Glutamatergic neuron (in vitro differentiated cells): ENCODE results near the gene ZNF423. TPM values are rescaled to one million over a fixed set of nuclear protein-coding genes. Genes with fewer than 3 reads are reported as not detected.

Source experiments
- DNase-seq: peaks from one replicate; pipeline ENCODE4 v3.0.0; 2022
- H3K27ac Mint-ChIP-seq: one replicate; pipeline ENCODE4 v1.8.0; 2020; ENCODE audit warnings: mild to moderate bottlenecking, mixed read lengths, inconsistent platforms; ENCODE audit not compliant: unreplicated experiment
- H3K27me3 Mint-ChIP-seq: one replicate; pipeline ENCODE4 v1.8.0; 2020; ENCODE audit warnings: mild to moderate bottlenecking, moderate library complexity, mixed read lengths, inconsistent platforms; ENCODE audit not compliant: unreplicated experiment
- H3K36me3 Mint-ChIP-seq: one replicate; pipeline ENCODE4 v1.8.0; 2020; ENCODE audit warnings: mild to moderate bottlenecking, mixed read lengths, inconsistent platforms; ENCODE audit not compliant: unreplicated experiment
- H3K4me1 Mint-ChIP-seq: one replicate; pipeline ENCODE4 v1.8.0; 2020; ENCODE audit warnings: mild to moderate bottlenecking, low read depth, mixed read lengths, inconsistent platforms; ENCODE audit not compliant: unreplicated experiment
- H3K4me3 Mint-ChIP-seq: one replicate; pipeline ENCODE4 v1.8.0; 2020; ENCODE audit warnings: mild to moderate bottlenecking, mixed read lengths, inconsistent platforms; ENCODE audit not compliant: unreplicated experiment
- H3K9me3 Mint-ChIP-seq: one replicate; pipeline ENCODE4 v1.8.0; 2020; ENCODE audit warnings: mild to moderate bottlenecking, moderate library complexity, mixed read lengths, inconsistent platforms; ENCODE audit not compliant: unreplicated experiment
- CTCF ChIP-seq: fragments of 200-600 bp; sonication (generic); IDR thresholded peaks from one replicate; pipeline ENCODE4 v1.5.0; 2021; ENCODE audit not compliant: partially characterized antibody, unreplicated experiment
- total RNA-seq: library from RNA; stranded (reverse); fragmentation: NEBNext Ultra II Directional; extraction: Animal tissue kit (Norgen Biotek cat#: 25700); gene quantifications from one replicate; pipeline ENCODE4 v1.2.1, GENCODE V29; 2021; ENCODE audit not compliant: unreplicated experiment

Gene ZNF423
- total RNA-seq, 1 donor from 2014 or later = 149 TPM

GRCh38 chr16:49641250-49641649 is 214.7 kb downstream of the ZNF423 start:
- peak overlapping the region; percentile 17 for H3K27ac Mint-ChIP-seq
- peak overlapping the region; percentile 52 for H3K4me3 Mint-ChIP-seq
- peaks cover 43% of the 10 kb centered on the region for H3K4me1 Mint-ChIP-seq

GRCh38 chr16:49640581-49640980 is 215.3 kb downstream of the ZNF423 start:
- Mint-ChIP-seq H3K27ac (no peak overlapping the region), H3K4me1 (peaks cover 43% of the 10 kb centered on the region)

More at GRCh38 chr16:49641250-49641649, 214.7 kb downstream of the ZNF423 start:
- DNase-seq = no peak
- TF ChIP-seq CTCF = no peak
- Mint-ChIP-seq H3K36me3 (peaks cover 14% of the 10 kb centered on the region), H3K27me3 (peaks cover 11% of the 10 kb centered on the region), H3K9me3 (peaks cover 17% of the 10 kb centered on the region)

GRCh38 chr16:49639739-49640431 is 216.0 kb downstream of the ZNF423 start:
- peaks cover 11% of the 10 kb centered on the region for H3K27me3 Mint-ChIP-seq
- peaks cover 22% of the 10 kb centered on the region for H3K9me3 Mint-ChIP-seq
- peaks cover 43% of the 10 kb centered on the region for H3K4me1 Mint-ChIP-seq
- peak; percentile 57 for DNase-seq
- H3K36me3 Mint-ChIP-seq = peaks cover 14% of the 10 kb centered on the region
- no peak for TF ChIP-seq CTCF
- peak overlapping the region; percentile 63 for H3K4me3 Mint-ChIP-seq
- peak overlapping the region; percentile 86 for H3K27ac Mint-ChIP-seq

More at GRCh38 chr16:49640581-49640980, 215.3 kb downstream of the ZNF423 start:
- Mint-ChIP-seq H3K27me3 (peaks cover 11% of the 10 kb centered on the region), H3K9me3 (peaks cover 19% of the 10 kb centered on the region), H3K36me3 (peaks cover 14% of the 10 kb centered on the region), H3K4me3 (no peak overlapping the region)
- no peak for DNase-seq
- TF ChIP-seq CTCF = no peak

- no peak for TF ChIP-seq CTCF
- peaks cover 42% of the 10 kb centered on the region for H3K4me1 Mint-ChIP-seq
- peak; percentile 45 for DNase-seq
- H3K36me3 Mint-ChIP-seq = peaks cover 14% of the 10 kb centered on the region
- peaks cover 11% of the 10 kb centered on the region for H3K27me3 Mint-ChIP-seq
- peak overlapping the region; percentile 63 for H3K4me3 Mint-ChIP-seq
- H3K9me3 Mint-ChIP-seq = peaks cover 24% of the 10 kb centered on the region
- H3K27ac Mint-ChIP-seq = peak overlapping the region; percentile 86
These were observed 217.0 kb downstream of the ZNF423 start for GRCh38 chr16:49638673-49639610.
